Activated naive CD4-positive, alpha-beta T cell treated with anti-CD3 and anti-CD28 coated beads, Interleukin-2, amount 50 U/mL, for 72 hours (primary cell): ENCODE results near the gene MDH2. TPM values are rescaled to one million over a fixed set of nuclear protein-coding genes. Genes with fewer than 3 reads are reported as not detected.

Experiments
- total RNA-seq, 2 donors: library from RNA; stranded (reverse); gene quantifications; one replicate each; pipeline ENCODE4 v1.2.3, GENCODE V29; 2022

Gene MDH2
- total RNA-seq, 2 donors from 2014 or later = 212 to 262 TPM

Other genes with a start within 250 kb of the MDH2 start
- gene CCL24, start 234.3 kb upstream of the MDH2 start, total RNA-seq = not detected
- 10 to 100 TPM; 14.5 to 26.3 TPM for gene RHBDD2, start 169.1 kb upstream of the MDH2 start, total RNA-seq
- 10 to 100 TPM; 22.7 to 40.9 TPM for gene POR, start 133.0 kb upstream of the MDH2 start, total RNA-seq
- gene TMEM120A, start 53.5 kb upstream of the MDH2 start, total RNA-seq = 10 to 100 TPM; 23.7 to 43.3 TPM
- 10 to 100 TPM; 25.4 to 39.1 TPM for gene STYXL1, start 106 bp upstream of the MDH2 start, total RNA-seq
- gene SRRM3, start 153.8 kb downstream of the MDH2 start, total RNA-seq = not detected